GM21528 (cell line): ENCODE results near the gene MYOCD.
"Not testable (repeated sequence)": the region's sequence is repeated elsewhere in the genome, so short reads cannot be mapped to it uniquely, and the experiment has no call there.

Experiments used
- ATAC-seq: cut with Tn5 transposase; IDR thresholded peaks from one replicate; pipeline ENCODE4 v1.9.1; 2021; ENCODE audit warnings: mild to moderate bottlenecking, moderate library complexity; ENCODE audit not compliant: unreplicated experiment, low FRiP score

Gene MYOCD

GRCh38 chr17:12665263-12666210 lies at the start of gene MYOCD:
Gene MYOCD (plus strand): TSS chr17:12665890. CDS start chr17:12666189, 299 bp downstream.
- ATAC-seq = no peak

- no peak for ATAC-seq
Measured at GRCh38 chr17:12616161-12616560, 49.5 kb upstream of the MYOCD start.

GRCh38 chr17:12618557-12618956 lies 47.1 kb upstream of the MYOCD start:
- no peak for ATAC-seq

GRCh38 chr17:12619459-12620199 lies 46.1 kb upstream of the MYOCD start:
- ATAC-seq = no peak

DNA sequence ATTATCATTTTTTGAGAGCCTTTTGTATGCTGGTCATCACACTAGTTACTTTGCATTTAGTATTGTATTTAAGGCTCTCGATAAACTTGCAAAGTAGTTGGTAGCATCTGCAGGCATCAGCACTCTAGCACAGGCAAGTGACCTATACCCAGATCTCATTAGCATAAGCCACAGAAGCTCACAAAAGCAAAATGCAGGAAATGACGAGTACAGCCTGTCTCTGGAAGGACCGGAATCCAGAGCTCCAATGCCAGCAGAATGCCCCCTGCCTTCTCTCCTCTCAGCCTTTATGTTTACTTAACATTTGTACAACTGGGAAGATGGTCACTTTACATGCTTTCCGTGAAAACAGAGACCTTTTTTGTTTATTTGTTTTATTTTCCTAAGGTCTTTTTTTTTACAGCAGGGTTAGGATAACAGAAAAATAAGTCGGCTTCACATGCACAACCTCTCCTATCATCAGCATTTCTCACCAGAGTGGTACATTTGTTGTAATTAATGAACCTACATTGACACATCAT lies 45.4 kb upstream of the MYOCD start:
- ATAC-seq = no peak

DNA sequence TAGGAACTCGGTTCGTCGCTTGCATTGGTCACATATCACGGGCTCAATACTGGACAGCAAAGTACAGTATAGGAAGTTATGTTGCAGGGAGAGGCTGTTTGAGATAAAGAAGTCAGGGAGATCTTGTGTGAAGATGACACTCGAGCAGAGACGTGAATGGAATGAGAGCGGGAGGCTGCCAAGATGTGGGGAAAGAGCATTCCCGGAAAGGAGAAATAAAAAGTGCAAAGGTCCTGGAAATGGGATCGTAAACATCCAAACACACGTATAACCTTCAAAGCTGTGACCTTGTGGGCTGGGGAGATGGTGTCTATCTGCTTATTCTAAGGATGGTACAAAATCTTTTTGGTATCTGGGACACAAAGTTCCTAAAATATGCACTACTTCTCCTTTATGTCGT lies 43.0 kb upstream of the MYOCD start:
- ATAC-seq = no peak

- ATAC-seq = no peak
Measured at GRCh38 chr17:12623220-12623848, 42.4 kb upstream of the MYOCD start.

DNA sequence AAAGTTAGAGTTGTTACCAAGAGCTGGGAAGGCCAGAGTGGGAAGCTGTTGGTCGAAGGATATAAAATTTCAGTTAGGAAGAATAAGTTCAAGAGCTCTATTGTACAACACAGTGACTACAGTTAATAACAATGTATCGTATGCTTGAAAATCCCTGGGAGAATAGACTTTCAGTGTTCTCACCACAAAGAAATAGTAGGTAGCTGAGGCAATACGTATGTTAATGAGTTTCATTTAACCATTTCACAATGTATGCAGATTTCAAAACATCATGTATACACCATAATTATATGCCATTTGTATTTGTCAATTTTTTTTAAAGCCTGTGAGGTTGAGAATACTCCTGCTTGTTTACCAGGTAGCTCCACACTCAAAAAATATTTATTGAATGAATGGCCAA lies 41.5 kb upstream of the MYOCD start:
- ATAC-seq = no peak

- no peak for ATAC-seq
Measured at GRCh38 chr17:12625092-12625491, 40.6 kb upstream of the MYOCD start.

DNA sequence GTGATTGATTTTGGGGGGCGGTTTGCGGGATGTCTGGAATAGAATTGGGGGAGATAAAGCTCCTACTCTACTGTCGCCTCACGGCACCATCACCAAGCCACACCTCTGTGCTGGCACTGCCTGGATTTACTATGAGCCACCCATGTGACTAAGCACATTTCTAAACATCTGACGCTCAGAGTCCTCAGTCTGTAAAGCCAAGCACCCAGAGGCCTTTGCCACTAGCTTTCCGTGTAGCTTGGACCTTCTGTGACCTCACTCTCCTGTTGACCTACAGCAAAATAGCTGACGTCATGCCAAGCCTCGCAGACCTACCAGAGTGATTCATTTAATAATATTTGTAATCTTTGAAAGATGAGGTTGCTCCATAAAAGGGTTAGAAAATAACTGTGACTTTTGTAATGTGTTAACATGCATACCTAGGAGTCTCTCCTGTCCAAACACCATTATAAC lies 38.5 kb upstream of the MYOCD start:
- no peak for ATAC-seq

GRCh38 chr17:12627781-12628451 lies 37.8 kb upstream of the MYOCD start:
- ATAC-seq = no peak

DNA sequence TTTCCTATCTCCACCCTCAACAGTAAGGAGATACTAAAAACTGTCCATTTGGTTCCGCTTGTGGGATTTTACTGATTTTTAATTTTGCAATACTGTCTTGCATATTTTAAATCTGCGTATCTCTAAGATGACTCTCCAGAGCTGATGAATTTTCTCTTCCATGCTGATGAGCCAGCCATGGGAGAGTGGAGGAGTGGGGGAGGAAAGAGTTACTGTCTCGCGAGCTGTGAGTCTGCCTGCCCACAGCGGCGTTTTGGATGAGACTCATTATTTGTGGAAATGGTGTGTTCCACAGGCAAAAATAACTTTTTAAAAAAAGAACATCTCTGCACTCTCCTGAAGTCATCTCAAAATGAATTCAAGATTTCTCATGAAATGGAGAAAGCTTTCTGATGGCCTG lies 34.6 kb upstream of the MYOCD start:
- no peak for ATAC-seq

GRCh38 chr17:12632785-12633184 lies 32.9 kb upstream of the MYOCD start:
- ATAC-seq = no peak

DNA sequence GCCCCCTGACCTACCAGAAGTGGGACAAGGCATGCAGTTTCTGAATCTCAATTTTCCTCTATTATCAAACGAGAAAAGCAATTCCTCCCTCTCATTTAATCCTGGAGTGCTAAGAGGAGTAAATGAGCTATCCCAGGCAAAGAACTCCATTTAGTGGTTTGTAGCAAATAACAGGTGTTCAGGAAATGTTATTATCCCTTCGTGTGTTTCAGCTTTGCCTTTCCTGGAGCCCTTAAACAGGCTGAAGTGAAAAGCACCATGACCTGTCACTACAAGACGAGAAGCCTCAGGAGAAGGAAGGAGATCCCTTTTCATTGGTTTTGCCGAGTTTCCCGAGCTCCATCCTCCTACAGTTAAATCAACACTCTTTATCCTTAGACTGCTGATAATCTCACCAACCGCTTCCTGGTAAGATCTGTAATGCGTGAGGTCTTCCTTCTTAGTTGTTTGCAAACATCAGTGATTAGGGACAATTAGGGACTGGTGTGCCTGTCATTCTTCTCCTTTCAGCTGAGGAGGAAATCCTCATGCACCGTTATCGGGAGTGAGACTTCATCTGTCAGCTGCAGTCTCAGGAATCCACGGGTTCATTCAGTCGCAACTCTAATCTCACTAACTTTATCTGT lies 30.8 kb upstream of the MYOCD start:
- no peak for ATAC-seq

DNA sequence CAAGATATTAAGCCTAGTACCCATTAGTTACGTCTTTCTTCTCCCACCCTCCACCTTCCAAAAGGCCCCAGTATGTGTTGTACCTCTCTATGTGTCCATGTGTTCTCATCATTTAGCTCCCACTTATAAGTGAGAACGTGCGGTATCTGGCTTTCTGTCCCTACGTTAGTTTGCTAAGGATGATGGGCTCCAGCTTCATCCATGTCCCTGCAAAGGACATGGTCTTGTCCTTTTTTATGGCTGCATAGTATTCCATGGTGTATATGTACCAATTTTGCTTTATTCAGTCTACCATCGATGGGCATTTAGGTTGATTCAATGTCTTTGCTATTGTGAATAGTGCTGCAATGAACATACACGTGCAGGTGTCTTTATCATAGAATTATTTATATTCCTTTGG lies 29.7 kb upstream of the MYOCD start:
- not testable (repeated sequence) for ATAC-seq

DNA sequence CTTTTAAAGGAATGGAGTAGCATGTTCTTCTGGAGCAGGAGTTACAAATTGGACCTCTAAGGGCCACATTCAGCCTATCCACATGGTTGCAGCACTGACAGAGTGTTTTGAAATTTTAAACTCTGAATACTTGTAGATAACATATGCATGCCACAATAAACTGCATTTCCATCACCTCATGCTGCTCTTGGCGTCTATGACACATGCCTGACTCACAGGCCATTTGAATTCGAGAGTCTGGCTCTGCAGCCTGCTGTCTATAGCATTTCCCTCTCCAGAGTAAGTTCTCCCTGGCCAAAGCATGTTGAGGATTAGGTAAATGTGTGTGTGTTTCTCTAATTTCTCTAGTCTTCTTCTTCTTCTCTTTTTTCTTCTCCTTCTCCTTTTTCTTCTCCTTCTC lies 28.7 kb upstream of the MYOCD start:
- no peak for ATAC-seq

DNA sequence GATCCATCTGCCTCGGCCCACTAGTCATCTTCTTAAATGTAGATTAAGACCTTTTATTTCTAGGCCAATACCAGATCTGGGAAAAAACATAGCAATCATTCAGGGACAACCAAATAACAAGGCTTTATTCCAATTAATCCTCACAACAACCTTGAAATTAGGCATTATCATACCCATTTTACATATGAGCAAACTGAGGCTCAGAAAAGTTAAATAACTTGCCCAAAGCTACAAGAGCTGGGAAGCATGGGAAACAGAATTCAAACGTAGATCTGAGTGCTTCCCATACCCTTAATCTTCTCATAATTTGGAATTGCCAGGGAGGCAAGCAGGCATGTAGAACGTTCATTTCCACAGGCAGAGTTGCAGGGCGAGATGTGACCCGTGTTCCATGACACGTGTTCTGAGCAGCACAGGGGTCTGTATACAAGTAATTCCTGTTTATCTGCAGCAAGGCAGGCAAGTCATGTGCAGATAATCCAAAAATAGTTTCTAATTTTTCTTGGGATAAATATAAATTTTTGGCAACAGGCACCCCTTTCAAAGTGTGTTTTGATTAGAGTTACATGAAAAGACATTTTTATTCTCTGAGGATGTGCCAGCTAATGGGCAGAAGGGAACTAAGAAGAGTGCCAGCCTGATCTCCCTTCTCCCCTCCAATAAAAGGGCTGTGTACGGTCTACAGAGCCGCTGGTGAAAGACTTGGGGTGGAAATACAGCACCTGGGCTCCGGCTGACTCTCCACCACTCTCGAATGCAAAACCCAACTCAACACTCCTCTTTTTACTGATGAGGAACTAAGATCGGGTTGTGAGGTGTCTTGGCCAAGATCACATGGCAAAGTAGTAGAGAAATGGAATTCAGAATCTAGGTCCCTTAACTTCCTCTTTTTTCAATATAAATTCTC lies 27.7 kb upstream of the MYOCD start:
- no peak for ATAC-seq

DNA sequence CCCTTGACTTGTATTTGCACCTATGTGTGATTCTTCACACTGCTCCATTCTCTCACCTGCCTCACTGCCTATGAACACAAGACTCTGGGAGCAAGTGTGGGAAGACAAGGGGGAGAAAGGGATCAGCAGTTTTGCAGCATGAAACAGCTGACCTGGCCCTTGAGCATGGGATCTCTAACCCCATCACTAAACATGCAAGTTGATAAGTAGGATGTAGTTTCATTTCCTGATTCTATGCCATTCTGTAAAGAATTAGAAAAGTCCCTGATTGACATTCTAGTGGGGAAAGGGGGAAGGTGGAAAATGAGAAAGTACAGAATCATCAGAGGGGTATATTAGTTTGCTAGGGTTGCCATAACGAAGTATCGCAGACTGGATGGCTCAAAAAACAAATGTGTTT lies 25.3 kb upstream of the MYOCD start:
- ATAC-seq = no peak

DNA sequence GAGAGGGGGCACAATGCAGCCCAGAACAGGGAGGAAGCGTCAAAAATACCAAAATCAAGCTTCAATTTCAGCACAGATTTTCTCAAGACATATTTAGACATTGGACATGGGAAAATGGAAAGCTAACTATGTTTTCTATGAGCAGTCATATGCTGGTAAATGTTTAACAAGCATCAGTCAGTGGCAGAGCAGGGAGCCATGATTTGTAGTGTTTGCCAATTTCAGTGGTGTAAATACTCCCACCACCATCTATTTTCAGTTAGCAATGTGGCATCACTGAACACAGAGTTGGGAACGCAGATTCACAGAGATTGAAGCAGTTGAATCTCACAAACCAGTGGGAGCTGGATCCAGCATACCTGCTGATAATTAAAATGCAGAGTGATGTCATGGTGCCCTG lies 24.6 kb upstream of the MYOCD start:
- no peak for ATAC-seq
